Superior temporal gyrus (tissue), 1 donor: ENCODE data around the gene CACNA2D3.

Source experiments
- DNase-seq: peaks from one replicate; pipeline ENCODE4 v3.0.0-alpha.2; 2016; ENCODE audit errors: extremely low spot score

The CACNA2D3 gene

DNA sequence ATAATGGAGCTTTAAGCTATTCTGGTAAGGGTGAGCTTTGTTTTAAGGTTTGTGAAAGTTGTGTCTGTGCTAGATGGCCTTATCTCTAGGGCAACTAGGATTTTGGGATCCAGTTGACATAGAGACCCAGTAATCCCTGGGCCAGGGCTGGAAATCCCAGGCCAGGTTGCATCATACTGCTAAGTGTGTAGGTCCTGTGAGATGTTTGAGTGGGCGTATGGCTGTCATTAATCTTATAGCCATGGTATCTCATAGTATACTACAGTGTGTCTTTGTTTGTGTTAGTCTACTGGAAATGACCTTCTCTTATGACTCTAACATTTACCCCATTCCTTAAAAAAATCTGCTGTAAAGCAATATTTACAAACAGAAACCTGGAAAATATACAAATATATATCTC lies 151.4 kb downstream of the CACNA2D3 start:
- no peak for DNase-seq

DNA sequence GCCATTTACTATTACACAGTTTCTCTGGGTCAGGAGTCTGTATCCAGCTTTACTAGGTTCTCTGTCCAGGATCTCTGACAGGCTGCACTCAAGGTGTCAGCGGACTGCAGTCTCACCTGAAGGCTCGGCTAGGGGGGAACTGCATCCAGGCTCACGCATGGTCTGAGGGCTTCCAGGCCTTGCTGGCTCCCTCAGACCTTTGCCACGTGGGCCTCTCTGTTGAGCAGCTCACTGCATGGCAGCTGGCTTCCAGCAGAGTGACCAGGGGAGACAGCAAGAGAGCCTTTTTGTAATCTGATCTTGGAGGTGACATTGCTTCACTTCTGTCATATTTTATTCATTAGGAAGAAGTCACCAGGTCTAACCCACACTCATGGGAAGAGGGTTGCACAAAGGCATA lies 152.3 kb downstream of the CACNA2D3 start:
- no peak for DNase-seq

GRCh38 chr3:54279005-54279583 lies 156.7 kb downstream of the CACNA2D3 start:
- no peak for DNase-seq

- DNase-seq = no peak
Observed at GRCh38 chr3:54283470-54283869, 161.1 kb downstream of the CACNA2D3 start.

DNA sequence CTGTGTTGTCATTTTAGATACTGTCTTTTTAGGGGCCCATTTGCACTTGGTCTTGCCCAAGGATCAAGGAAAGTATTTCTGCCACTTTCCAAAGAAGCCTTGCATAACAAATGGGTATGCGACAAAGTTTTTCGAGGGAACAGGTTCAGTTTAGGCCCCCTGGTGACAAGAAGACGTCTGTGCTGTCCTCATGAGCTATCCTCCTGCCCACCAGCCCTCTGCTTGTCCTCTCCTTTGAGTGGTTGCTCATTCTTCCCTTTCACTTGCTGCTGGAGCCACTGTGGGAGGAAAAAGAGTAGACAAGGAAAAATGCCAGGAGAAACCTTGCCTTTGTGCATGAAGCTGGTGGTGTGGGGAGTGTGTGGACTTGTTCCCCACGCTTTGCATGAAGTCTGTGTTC lies 171.9 kb downstream of the CACNA2D3 start:
- no peak for DNase-seq

- DNase-seq = no peak
Observed at GRCh38 chr3:54296531-54296930, 174.2 kb downstream of the CACNA2D3 start.

DNA sequence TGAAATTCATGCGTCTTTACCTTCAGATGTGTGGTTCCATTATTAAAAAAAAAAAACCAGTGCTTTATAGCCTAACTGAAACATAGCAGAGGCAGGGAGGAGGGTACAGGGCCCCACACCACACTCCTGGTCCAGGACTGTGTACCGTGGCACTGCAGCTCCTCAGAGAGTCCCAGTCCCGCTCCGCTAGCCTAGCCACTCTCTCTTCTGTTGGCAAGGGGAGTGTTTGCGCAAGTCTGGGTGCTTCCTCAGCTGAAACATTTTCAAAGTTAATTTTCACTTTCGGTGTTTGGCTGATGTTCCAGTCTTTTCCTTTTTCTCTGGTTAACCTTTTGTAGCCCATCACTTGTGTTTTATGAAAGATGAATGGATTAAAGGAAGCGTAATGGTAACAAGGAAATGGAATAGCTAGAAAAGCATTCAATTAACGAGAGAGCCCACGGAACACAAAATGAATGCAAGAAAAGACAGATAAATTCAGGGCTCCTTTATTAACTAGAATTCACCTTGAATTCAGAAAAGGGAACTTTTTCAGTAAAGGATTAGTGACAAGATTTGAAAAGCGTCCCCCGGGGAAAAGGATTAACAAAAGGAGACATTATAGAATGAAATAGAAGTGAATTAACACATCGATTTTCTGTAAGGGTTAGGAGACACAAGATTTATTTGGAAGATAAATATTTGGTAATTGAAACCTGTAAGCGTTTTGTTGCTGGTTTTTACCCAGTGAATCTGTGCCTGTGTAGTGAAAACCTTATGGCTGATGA lies 177.0 kb downstream of the CACNA2D3 start:
- DNase-seq = no peak

GRCh38 chr3:54303517-54304375 lies 181.4 kb downstream of the CACNA2D3 start:
- no peak for DNase-seq

DNA sequence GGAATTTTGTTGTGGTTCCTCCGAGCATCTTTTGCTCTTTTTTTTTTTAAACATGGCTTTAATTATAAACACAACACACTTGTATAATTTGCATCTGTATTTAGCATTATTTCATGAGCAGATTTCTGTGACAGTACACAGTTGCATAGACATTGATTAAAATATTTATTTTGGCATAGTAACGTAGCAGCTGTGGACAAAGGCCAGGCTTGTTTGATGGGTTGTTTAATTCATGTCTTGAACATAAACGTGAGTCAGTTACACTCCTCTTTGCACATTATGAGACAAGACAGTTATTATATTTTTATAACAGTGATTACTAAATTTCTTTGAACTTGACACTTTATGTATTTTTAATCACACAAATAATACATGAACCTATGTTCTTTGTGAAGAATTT lies 182.5 kb downstream of the CACNA2D3 start:
- DNase-seq = no peak

DNA sequence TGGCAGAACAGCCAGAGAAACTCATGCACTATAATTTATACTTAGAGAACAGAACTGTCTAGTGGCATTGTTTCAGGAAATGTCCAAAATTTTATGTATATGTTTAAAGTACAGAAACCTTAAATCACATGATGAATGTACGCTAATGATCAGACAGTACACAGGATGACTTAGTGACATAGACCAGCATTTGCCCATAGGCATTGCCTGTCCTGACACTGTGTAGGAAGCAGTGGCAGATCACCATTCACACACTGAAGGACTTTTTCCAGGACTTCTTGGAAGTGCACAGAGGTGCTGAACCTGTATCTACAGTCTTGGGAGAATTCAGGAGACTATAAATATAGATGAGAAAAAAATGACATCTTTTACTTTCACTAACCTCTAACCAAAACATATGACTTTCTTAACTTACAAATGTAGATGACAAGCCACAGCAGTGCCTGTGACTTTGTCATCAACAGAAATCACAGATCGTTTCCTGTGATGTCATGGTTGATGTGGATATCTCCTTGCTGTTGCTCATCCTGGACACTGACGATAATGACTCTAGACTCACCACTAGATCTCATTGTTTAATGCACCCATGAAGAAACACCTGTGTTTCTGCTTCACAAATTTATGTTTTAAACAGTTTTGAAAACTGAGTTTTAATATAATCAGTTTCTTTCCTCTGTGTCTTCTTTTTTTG lies 183.2 kb downstream of the CACNA2D3 start:
- no peak for DNase-seq

DNA sequence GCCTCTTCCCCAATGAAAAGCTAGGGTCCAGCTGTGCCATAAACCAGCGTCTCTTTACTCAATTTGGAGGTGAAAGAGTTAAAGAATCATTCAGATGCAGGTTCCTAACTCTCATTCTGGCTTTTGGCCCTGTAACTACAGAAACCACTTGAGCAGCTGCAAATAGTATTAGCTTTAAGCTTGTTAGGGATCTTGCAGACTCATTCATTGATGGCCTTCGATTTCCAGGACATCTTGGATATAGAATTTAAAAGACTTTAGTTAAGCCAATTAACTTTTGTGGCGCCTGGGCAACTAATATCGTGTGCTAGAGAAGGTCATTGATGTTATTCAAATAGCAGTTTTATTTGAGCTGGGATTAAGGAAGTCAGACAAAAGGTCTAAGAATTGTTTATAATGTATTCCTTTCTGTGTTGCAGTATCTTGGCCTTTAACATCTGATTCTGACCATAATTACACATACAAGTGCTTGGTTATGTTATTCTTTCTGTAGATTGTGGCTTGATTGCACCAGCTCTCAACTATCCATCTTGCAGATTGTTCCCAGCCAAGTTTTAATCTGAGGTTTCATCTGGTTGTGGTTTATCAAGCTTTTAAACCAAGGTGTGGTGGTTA lies 185.3 kb downstream of the CACNA2D3 start:
- DNase-seq = no peak

GRCh38 chr3:54309601-54310000 lies 187.2 kb downstream of the CACNA2D3 start:
- no peak for DNase-seq

DNA sequence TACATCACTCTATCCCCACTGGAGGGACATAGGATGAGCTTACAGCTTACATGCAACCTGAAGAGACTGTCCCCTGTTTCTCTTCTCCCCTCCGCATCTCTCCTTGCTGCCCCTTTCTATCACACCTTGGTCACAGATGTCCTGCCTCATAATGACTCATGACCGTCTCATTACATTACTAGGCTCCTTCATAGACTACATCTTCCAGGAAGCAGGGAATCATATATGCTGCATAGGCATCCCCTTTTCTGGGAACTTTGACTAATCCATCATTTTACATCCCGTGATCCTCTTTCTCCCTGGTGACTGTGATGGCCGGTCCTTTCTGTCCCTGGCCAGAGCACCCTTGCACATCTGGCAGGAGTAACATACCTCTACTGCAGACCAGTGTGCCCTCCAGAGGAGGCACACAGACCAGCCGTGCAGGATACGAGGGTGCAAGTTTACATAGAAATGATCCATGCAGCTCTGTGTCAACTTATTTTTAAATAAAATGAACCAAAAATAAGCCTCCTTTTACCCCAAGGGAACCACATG lies 188.9 kb downstream of the CACNA2D3 start:
- DNase-seq = no peak

GRCh38 chr3:54312156-54312899 lies 190.0 kb downstream of the CACNA2D3 start:
- DNase-seq = peak; percentile 54

DNA sequence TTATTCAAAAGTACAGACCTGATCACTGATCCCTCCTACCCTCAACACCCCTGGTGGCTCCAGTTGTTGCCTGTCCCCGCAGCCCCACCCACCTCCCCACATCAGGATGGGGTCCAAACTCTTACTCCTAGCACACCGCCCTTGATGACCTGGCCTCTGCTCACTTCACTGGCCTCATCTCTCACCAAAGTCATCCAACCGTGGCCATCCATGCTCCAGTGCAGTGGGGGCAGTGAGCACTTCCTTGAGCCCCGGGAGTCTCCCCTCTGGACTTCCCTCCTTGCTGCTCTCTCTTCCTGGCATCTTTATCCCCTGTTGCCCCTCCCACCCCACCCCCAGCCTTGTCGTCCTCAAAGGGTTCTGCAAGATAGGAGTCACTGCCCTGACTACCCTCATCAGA lies 191.1 kb downstream of the CACNA2D3 start:
- no peak for DNase-seq

DNA sequence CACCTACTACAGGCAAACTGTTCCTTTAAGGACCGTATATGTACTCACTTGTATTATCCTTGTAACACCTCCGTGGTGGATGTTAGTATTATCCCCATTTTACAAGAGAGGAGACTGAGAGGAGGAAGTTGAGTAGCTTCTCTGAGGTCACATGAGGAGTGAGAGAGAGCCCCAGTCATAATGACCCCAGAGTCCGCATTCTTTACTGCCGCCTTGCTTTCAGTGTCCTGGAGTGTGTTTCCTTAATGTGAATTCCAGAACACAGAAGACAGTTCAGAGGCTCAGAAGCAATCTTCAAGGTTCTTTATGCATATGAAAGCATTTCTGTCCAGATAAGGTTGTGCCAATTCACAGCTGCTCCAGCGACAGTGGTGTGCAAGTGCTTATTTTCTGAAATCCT lies 199.2 kb downstream of the CACNA2D3 start:
- DNase-seq = no peak

DNA sequence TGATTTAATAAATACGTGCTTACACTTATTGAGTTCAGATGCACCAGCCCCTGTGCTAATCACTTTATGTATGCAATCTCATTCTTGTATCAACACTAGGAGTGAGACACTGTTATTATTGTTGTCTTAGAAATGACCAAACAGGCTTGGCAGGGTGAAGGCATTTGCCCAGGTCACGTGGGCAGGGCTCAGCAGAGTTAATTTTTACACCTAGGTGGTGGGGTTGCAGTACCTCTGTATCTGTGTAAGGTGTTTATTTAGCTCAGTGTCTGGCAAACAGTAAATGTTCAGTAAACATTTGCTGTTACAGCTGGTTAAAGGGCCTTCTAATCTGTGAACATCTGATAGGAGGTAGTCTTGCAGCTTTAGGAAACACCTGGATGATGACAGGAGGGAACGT lies 200.0 kb downstream of the CACNA2D3 start:
- DNase-seq = no peak

DNA sequence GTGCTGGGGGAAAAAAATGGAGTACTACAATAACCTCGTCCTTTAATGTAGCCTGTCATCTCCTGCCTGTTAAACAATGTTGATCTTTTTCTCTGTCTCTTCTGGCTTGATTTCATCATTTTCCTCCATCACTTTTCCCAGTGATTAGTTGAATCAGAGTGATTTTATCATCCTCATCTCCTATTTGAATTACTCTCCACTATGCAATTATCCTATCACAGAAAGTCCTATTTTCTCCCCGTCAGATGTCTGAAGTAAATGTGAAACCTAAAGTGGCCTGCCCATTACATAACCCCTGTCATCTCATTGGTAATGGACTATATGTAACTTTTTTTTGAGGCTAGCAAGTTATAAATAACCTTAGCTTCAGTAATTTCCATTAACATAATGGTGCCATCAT lies 201.8 kb downstream of the CACNA2D3 start:
- no peak for DNase-seq

- DNase-seq = no peak
Observed at GRCh38 chr3:54326951-54327350, 204.6 kb downstream of the CACNA2D3 start.

- DNase-seq = no peak
Observed at GRCh38 chr3:54331341-54331740, 209.0 kb downstream of the CACNA2D3 start.

GRCh38 chr3:54337846-54338245 lies 215.5 kb downstream of the CACNA2D3 start:
- no peak for DNase-seq
